Stimulated activated CD4-positive, alpha-beta T cell treated with anti-CD3 and anti-CD28 coated beads, Interleukin-1b, Interleukin-23, amount 100 ng/mL, for 48 hours (primary cell): ENCODE data around the gene SYNGR1.
"Not testable (repeated sequence)": the region's sequence is repeated elsewhere in the genome, so short reads cannot be mapped to it uniquely, and the experiment has no call there.

Experiments
- DNase-seq: peaks from one replicate; pipeline ENCODE4 v3.0.0-alpha.2; 2020

SYNGR1 gene

DNA sequence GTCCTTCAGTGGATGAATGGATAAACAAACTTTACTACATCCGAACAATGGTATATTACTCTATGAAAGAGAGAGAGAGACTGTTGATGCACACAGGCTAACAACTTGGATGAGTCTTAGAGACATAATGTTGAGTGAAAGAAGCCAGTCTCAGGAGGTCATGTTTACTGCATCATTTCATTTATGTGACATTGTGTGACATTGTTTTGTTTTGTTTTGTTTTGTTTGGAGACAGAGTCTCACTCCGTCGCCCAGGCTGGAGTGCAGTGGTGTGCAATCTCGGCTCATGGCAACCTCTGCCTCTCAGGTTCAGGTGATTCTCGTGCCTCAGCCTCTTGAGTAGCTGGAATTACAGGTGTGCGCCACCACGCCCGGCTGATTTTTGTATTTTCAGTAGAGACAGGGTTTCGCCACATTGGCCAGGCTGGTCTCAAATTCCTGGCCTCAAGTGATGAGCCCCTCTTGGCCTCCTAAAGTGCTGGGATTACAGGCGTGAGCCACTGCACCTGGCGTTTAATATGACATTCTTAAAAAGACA lies 62.1 kb downstream of the SYNGR1 start:
- not testable (repeated sequence) for DNase-seq

DNA sequence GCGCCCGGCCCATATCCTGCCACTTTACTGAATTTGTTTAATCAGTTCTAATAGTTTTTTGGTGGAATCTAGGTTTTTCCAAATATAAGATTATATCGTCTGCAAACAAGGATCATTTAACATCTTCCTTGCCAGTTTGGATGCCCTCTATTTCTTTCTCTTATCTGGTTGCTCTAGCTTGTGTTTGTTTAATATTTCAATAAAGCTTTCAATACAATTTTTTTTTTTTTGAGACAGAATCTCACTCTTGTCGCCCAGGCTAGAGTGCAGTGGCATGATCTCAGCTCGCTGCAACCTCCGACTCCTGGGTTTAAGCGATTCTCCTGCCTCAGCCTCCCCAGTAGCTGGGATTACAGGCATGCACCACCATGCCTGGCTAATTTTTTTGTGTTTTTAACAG lies 63.4 kb downstream of the SYNGR1 start:
- DNase-seq = not testable (repeated sequence)

DNA sequence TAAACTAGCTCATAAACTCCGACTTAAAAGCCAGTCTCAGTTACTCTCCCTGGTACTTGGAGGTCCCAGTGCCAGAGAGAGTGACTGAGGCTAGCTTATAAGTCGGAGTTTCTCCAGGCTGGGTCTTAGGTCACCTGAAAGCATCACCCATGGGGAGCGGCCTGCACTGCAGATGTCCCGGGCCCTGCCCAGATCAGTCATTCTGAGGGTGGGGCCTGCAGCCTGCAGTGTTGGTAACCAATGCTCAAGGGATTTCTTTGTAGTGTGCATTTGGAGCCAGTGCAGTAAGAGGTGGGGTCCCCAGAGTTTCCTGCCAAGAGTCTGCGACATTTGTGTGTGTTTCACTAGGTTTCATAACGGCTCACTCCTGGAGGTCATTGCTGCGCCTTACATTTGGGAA lies 64.6 kb downstream of the SYNGR1 start:
- no peak for DNase-seq

DNA sequence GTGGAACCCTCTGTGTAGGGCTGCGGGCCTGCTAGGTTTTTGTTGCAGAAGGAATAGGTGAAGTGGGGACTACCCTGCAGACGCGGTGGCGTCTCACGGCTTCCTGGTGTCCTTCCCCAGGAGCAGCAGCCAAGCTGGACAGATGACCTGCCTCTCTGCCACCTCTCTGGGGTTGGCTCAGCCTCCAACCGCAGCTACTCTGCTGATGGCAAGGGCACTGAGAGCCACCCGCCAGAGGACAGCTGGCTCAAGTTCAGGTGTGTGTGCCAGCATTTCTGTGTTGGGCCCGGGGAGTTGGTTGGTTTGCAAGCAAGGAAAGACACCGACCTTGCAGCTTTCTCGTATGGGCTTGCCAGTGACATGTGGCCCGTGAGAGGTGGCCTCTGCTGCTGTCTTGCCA lies 65.1 kb downstream of the SYNGR1 start:
- DNase-seq = no peak

DNA sequence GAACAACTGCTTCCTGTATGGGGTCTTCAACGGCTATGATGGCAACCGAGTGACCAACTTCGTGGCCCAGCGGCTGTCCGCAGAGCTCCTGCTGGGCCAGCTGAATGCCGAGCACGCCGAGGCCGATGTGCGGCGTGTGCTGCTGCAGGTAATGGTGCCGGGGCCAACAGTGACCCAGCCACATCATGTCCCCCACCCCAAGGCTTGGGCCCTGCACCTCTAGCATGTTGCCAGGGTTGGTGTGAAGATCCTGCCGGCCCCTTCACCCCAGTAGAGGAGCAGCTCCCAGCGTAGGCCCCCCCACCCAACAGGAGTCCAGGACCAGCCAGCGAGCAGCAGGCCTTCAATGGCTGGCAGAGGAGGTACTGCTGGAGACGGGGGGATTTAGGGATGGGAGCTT lies 65.7 kb downstream of the SYNGR1 start:
- no peak for DNase-seq

DNA sequence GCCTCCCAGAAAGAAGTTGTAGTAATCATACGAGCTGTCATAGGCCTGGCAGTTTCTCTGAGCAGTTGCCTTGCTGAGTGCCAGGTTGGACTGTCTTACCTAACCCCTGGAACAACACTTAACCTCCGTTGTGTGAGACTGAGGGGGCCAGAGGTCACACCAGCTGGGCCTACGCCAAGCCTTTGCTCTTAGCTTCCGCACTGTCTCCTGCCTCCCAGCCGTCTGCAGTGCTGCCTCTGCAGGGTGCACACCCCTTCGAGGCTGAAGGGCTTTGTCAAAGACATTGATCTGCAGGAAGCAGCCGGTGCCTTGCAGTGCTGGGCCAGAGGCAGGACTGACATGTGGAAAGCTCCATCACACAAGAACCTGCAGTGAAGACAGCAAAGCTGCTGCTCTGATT lies 66.5 kb downstream of the SYNGR1 start:
- no peak for DNase-seq

DNA sequence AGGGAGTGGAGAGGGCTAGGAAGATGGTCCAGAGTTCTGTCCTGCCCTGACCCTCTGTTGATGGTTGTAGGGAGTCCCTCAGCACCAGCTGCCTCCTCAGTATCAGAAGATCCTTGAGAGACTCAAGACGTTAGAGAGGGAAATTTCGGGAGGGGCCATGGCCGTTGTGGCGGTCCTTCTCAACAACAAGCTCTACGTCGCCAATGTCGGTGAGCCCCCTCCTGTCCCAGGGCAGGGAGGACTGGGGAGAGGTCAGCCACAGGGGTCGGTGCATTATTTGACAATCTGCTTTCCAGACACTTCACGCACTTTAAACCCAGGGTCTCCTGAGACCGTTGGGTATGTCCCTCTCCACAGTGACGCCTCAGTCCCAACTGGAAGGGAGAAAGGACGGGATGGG lies 67.8 kb downstream of the SYNGR1 start:
- no peak for DNase-seq

DNA sequence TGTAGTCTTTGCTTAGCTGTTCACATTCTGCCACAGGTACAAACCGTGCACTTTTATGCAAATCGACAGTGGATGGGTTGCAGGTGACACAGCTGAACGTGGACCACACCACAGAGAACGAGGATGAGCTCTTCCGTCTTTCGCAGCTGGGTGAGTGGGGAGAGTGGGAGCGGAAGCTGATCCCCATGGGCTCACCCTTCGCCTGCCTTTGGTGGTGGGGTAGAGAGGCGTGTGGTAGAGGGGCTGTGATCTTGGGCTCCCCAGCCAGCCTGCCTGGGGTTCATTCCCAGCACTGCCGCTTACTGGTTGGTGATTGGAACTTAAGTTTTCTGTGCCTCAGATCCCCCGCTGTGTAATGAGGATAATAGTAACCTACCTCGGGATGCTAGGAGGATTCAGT lies 68.9 kb downstream of the SYNGR1 start:
- DNase-seq = no peak

DNA sequence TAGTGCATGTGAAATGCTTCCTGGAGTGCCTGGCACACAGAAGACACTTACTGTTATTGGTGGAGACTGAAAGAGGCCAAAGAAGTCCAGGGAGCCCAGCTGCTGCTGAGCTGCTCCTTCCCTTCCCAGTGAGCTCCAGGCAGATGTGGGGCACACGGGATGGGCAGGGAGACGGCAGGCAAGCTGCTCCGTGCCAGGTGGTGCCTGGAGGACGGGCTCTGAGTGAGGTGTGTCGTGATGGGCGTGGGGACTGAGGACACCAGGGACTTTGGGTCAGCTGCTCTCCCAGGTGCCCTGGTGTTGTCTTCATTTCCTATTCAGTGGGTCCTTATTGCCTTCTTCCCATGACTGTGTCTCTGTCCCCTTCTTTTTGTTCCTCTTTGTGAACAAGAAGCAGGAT lies 69.3 kb downstream of the SYNGR1 start:
- no peak for DNase-seq

DNA sequence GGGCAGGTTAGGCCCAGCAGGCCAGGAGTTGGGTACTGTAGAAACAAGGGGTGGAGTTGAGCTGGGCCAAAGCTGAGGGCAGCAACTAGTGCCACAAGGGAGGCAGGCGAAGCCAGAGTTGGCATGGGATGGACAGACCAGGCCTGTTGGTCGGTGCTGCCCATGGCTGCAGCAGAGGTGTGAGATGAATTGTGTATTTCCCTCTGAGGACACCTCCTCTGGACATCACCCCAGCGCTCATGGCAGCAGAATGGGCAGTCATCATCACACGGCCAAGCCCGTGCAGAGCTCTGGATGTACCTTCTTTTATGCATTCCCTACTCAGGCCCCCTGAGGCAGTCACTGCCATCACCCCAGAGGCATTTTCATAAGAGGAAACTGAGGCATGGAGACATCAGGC lies 70.1 kb downstream of the SYNGR1 start:
- DNase-seq = no peak

DNA sequence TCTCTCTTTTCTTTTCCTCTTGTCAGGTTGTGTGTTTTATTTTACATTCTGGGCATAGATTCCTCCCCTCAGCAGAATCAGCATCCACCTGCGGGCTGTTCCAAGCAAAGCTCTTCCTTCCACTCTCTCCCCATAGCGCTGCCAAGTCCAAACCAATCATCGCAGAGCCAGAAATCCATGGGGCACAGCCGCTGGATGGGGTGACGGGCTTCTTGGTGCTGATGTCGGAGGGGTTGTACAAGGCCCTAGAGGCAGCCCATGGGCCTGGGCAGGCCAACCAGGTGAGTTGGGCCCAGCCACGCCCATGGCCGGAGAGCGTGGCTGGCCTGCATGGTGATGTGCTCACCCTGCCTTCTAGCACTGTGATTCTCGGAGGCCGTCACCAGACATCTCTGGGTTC lies 71.9 kb downstream of the SYNGR1 start:
- no peak for DNase-seq

DNA sequence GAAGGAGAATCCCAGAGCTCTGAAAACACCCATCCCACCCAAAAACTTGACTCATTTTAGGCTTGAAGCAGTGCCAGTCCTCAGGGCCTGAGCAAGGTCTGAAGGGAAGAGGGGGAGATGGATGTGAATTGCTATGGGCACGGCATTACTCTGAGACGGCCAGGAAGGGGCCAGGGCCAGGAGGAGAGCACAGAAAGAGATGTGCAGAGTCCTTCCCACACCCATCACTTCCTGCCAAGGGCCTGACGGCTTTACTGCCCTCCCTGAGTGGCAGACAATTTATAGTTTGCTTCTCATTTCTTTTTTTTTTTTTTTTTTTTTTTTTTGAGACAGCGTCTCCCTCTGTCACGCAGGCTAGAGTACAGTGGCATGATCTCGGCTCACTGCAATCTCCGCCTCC lies 72.3 kb downstream of the SYNGR1 start:
- DNase-seq = no peak

DNA sequence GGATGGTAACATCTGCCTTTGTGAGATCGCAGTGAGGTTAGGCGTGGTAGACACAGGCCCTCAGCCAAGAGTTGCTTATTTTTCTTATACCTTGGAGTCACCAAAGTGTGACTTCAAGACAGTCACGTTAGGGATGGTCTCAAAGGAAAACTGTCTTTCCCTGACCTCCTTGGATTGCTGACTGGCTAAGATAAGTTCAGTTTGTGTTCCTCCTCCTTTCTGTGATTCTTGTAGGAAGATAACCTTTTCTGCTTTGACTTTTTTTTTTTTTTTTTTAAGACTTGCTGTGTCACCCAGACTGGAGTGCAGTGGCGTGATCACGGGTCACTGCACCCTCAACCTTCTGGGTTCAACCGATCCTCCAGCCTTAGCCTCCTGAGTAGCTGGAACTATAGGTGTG lies 72.9 kb downstream of the SYNGR1 start:
- DNase-seq = no peak

DNA sequence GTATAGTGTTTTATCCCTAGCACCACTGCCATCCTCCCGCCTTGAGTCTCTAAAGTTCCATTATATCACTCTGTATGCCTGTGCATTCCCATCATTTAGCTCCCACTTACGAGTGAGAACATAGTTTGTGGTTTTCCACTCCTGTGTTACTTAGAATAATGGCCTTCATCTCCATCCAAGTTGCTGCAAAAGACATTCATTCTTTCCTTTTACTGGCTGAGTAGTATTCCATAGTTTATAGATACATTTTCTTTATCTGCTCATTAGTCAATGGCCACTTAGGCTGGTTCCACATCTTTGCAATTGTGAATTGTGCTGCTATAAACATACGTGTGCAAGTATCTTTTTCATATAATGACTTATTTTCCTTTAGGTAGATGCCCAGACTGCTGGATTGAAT lies 74.2 kb downstream of the SYNGR1 start:
- DNase-seq = no peak

DNA sequence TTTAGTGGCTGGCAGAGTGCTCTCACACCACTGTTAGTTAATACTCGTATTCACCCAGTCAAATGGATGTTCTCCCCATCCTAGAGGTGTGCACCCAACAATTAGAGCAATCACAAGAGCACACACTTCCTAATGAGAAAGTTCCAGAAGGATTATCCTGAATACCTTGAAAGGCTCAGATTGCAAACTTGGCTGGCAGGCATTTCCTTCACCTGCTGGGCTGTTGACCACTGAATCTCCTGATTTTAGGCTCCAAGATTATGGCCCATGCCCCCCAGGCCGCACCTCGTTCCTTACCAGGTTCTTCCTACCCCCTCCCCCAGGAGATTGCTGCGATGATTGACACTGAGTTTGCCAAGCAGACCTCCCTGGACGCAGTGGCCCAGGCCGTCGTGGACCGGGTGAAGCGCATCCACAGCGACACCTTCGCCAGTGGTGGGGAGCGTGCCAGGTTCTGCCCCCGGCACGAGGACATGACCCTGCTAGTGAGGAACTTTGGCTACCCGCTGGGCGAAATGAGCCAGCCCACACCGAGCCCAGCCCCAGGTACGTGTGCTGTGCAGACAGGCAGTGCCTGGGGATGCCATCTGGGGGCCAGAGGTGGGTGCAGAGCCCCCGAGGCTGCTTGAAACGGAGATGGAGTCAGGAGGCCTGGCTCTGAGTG lies 76.7 kb downstream of the SYNGR1 start:
- DNase-seq = no peak

DNA sequence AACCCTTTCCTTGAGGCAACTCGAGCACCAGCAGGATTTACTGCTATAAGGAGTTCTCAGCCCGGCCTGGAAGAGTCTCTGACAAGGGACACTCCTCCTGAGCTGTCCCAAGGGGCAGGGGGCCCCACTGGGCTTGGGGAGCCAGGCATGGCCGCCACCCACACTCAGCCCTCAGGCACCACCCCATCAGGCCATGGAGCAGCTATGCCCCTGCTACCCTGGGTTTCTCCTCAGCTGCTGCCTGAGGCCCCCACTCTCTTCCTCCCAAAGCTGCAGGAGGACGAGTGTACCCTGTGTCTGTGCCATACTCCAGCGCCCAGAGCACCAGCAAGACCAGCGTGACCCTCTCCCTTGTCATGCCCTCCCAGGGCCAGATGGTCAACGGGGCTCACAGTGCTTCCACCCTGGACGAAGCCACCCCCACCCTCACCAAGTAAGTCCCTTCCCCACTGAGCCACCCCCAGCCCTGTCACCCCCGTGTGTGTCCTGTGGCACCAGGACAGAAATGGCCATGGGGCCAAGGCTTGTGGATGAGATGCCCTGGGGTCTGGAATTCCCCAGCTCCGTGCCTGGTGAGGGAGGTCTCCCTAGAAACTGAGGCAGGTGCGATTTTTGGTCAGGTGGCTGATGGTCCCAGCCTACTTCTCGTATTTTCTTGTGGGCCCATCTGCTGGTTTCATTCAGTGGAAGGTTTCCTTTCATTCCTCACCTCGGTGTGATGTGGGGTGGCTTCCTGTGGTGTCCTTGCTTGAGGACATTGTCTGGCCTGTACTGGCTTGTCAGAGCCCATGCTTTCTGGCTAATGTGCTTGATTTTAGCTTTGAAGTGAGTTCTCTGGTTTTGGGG lies 78.2 kb downstream of the SYNGR1 start:
- no peak for DNase-seq

DNA sequence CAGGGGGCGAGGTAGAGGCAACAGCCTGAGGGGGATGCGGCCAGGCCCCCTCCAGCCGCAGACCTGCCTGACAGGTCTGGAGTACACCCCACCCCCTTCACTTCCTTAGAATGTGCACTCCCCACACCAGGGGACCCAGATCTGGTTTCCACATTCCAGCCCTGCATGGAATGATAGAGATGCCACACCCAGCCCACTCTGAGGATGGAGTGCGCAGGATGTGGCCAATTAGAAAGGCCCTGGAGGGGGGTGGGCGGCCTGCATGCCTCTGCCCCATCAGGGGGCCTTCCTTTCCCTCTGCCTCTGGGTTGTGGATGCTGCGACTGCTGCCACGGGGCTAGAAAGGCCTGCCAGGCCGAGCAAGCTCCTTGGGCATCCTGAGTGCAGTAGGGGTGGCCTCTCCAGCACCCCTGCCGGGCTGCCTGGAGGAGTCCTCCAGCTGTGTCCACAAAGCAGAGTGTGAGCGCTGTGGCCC lies 78.8 kb downstream of the SYNGR1 start:
- no peak for DNase-seq

DNA sequence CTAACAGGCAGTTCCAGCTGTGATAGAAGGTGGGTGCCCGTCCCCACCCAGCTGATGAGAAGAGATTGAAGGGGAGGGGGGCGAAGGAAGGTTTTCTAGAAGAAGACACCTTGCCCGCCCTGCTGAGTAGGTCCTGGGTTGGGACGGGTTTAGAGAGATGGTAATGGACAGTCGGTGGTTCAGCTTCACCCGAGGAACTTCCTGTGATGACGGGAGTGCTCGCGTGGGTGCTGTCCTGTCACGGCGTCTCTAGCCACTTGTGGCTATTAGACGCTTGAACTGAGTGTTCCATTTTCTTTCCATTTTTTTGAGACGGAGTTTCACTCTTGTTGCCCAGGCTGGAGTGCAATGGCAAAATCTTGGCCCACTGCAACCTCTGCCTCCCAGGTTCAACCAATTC lies 79.4 kb downstream of the SYNGR1 start:
- DNase-seq = no peak

DNA sequence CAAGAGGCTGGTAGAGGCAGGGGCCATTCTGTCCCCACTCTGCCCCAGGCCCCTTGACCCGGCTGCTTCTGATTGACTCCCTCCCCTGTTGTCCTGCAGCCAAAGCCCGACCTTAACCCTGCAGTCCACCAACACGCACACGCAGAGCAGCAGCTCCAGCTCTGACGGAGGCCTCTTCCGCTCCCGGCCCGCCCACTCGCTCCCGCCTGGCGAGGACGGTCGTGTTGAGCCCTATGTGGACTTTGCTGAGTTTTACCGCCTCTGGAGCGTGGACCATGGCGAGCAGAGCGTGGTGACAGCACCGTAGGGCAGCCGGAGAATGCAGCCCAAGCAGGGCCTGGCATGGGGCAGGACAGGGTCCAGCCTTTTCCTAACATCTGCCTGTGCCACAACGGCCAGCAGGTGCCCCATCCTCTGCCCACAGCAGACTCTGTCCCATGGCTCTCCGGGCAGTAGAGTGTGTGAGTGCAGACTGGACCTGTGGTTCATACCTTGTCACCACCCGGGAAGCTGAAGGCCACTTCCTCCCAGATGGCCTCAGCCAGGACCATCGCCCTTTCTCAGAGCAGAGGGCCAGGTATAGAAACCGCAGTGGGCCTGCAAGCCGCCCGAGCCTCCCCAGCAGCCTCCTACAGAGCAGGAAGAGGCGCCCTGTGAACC lies 80.3 kb downstream of the SYNGR1 start:
- DNase-seq = no peak

DNA sequence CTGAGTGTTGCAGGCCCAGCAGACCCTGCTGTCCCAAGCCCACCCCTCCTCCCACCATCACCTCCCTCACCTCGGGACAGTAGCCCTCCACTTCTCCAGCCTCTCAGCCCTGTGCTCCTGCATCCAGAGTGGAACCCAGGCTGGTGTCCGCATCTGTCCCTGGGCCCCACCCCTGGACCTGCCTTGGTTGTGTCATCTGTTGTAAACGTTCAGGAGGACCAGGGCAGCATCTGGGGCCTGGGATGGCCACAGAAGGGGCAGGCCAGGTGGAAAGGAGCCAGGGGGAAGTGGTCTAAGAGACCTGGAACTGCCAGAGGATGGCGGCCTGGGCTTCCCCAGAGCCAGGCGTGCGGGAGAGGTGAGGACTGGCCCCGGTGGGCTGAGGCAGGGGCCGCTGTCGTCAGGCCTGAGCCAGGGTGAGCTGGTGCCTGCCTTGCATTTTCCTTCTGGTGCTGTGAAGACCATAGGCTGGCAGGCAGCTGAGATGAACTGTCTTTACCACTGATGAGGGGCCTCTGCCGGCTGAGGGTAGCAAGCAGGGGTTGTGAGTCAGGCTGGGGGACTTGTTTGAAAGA lies 80.9 kb downstream of the SYNGR1 start:
- no peak for DNase-seq

DNA sequence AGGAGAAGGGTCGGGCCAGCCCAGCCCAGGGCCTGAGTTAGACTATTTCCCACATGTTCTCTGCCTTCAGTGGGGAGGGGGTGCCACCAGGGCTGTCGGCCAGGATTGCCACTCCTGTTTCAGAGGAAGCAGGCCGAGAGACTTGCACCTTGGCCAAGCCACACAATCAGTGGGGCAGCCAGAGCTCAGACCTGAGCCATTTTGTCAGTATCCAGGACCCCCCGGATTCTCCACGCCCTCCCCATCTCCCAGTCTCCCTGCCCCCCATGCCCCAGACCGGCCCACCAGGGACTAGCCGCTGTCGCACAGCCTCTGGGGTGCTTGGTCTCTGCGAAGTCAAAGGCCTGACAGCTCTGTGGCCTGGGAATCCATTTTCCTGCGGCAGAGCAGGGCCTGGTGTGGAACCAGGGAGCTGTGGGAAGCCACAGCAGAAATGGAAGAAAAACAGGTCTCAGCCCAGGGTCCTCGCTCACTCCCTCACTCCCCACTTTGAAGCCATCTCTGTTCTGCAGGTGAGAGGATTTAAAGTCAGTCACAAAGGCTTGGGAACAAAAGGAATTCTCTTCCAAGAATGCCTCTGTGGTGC lies 81.5 kb downstream of the SYNGR1 start:
- no peak for DNase-seq

DNA sequence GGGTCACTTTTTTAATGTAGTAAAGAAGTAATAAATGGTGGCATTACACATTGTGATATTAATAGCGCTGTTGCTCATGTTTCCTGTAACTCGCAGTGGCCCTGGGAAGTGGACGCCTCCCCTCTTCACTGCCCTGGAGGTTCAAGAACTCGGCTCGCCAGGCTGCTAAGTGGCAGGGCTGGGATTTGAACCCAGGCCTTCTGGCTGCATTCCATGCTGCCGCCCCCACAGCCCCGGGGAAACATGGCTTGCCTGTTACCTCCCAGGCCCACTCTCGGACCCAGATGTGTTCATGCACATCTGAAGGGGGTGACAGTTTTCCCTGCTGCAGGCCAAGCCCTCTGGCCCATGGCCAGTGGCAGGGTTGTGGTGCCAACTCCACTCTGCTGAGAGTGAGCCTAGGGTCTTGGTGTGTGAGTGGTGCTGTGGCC lies 82.0 kb downstream of the SYNGR1 start:
- no peak for DNase-seq

DNA sequence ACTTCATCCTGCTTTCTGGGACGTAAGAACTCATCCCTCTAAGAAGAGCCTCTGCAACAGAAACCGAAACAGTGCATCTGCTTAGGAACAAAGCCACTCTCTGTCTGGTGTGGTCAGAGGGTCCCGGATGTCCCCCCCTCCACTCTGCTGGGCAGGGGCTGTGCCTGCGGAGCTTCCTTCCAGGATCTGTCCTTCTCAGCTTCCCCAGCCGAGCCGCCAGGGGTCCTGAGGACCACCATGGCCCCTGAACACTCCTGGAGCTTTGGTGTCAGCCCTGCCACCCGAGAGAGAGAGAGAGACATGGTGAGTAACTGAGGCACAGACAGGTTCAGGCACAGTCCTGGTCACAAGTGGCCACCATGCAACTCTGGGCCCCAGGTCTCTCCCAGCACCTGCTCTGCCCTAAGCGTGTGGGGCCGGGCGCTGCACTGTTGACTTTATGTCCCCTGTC lies 82.6 kb downstream of the SYNGR1 start:
- DNase-seq = no peak
